Caco-2 (cell line): ENCODE measurements around the gene RAB21. TPM values are rescaled to one million over a fixed set of nuclear protein-coding genes. Genes with fewer than 3 reads are reported as not detected.

Source experiments
- BruUV-seq: library from RNA; stranded (reverse); fragments of 400-500 nt; replicated peaks from 2 replicates; lab custom pipeline; 2021; lab: Mats Ljungman, UMichigan
- CTCF ChIA-PET: fragments of 300-600 bp; sonication (Branson Sonifier 250); formaldehyde crosslinking; loops from one replicate; lab custom pipeline; 2022; ENCODE audit warnings: antibody characterized with exemption; lab: Charles Lee
- POLR2A ChIA-PET: fragments of 300-600 bp; sonication (Branson Sonifier 250); formaldehyde crosslinking; loops from one replicate; lab custom pipeline; 2022; ENCODE audit warnings: antibody characterized with exemption; lab: Charles Lee
- DNase-seq, 2 experiments: peaks; one replicate each; pipeline versions ENCODE4 v3.0.0 to v3.0.0-alpha.2; 2020 to 2022
- H3K27me3 ChIP-seq: replicated peaks from 2 replicates; pipeline ENCODE4 v1.6.0; 2011; ENCODE audit warnings: low read length; ENCODE audit not compliant: control insufficient read depth, insufficient read depth
- H3K36me3 ChIP-seq: 2 replicates; pipeline ENCODE4 v1.5.1; 2011; ENCODE audit warnings: low read length; ENCODE audit not compliant: control insufficient read depth, insufficient read depth
- H3K4me1 ChIP-seq: fragments of 250-450 bp; sonication (Bioruptor Pico); 2 replicates; pipeline ENCODE4 v1.5.1; 2020; ENCODE audit warnings: mild to moderate bottlenecking
- H3K4me3 ChIP-seq: 2 replicates; pipeline ENCODE4 v1.5.1; 2011; ENCODE audit warnings: low read depth, mild to moderate bottlenecking, control low read depth, low read length
- H3K9me3 ChIP-seq: fragments of 250-450 bp; sonication (Bioruptor Pico); 2 replicates; pipeline ENCODE4 v1.5.1; 2020; ENCODE audit warnings: mild to moderate bottlenecking, moderate library complexity
- H3K27ac Mint-ChIP-seq: one replicate; pipeline ENCODE4 v1.8.0; 2022; ENCODE audit warnings: mixed read lengths; ENCODE audit not compliant: unreplicated experiment
- H3K27me3 Mint-ChIP-seq: one replicate; pipeline ENCODE4 v1.8.0; 2022; ENCODE audit warnings: mixed read lengths; ENCODE audit not compliant: insufficient read depth, unreplicated experiment
- H3K36me3 Mint-ChIP-seq: one replicate; pipeline ENCODE4 v1.8.0; 2022; ENCODE audit warnings: mild to moderate bottlenecking, mixed read lengths; ENCODE audit not compliant: insufficient read depth, unreplicated experiment
- H3K4me1 Mint-ChIP-seq: one replicate; pipeline ENCODE4 v1.8.0; 2022; ENCODE audit warnings: low read depth, mixed read lengths; ENCODE audit not compliant: unreplicated experiment
- H3K4me3 Mint-ChIP-seq: one replicate; pipeline ENCODE4 v1.8.0; 2022; ENCODE audit warnings: mild to moderate bottlenecking, moderate library complexity, mixed read lengths; ENCODE audit not compliant: unreplicated experiment
- H3K9me3 Mint-ChIP-seq: one replicate; pipeline ENCODE4 v1.8.0; 2022; ENCODE audit warnings: mixed read lengths; ENCODE audit not compliant: unreplicated experiment
- intact Hi-C: fragments of 100-400 bp; cut with micrococcal nuclease; formaldehyde crosslinking; loops from one replicate; pipeline ENCODE4 v1.10.0; 2022; ENCODE audit not compliant: unreplicated experiment
- total RNA-seq: library from RNA; stranded (reverse); gene quantifications from 2 replicates; pipeline ENCODE4 v1.2.3, GENCODE V29; 2022
- TF ChIP-seq, protein P1 (sequence below), 2 experiments: fragments of 200-600 bp in 1 of 2; IDR thresholded peaks; 1 replicate in 1 of 2; 2 replicates in 1 of 2; pipeline versions ENCODE4 v1.5.1 to v1.8.0; 2011 to 2022; ENCODE audit warnings: antibody characterized with exemption in 1 of 2, control low read depth in 1 of 2, inconsistent platforms in 1 of 2, low read depth in 1 of 2, low read length in 1 of 2, mild to moderate bottlenecking in 1 of 2, moderate library complexity in 1 of 2; ENCODE audit not compliant: insufficient read depth in 1 of 2, severe bottlenecking in 1 of 2, unreplicated experiment in 1 of 2

RAB21 gene
- total RNA-seq, 1 experiment from 2014 or later, result 72.0 TPM

DNA sequence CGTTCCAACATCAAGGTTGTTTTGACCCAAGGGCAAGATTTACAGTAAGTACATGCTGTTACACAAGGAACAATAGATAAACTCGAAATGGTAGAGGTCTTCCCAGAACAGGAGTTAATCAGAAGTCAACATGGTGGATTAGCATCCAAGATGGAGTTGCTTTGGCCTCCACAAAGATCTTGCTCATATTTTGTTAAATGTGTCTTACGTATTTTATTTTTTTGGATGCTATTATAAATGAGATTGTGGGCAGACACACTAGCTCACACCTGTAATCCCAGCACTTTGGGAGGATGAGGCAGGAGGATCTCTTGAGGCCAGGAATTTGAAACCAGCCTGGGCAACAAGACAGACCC, 22.3 kb upstream of the RAB21 start:
- H3K9me3 Mint-ChIP-seq, result no peaks in the 10 kb centered on the region
- Histone ChIP-seq H3K36me3 (no peaks in the 10 kb centered on the region), H3K9me3 (no peaks in the 10 kb centered on the region), H3K4me1 (no peaks in the 10 kb centered on the region), H3K27me3 (no peaks in the 10 kb centered on the region), H3K4me3 (no peak overlapping the region)
- no peak overlapping the region for H3K27ac Mint-ChIP-seq
- no TSS peak for BruUV-seq
- ChIA-PET POLR2A (no interaction called here), CTCF (interaction anchor here (1.1 kb wide), 1 partner anchor 15 kb away, joined by 9 read pairs; no protein-coding TSS in a partner anchor)
- H3K36me3 Mint-ChIP-seq, result no peaks in the 10 kb centered on the region
- DNase-seq, result no peak
- intact Hi-C loops, result no loop called here
- no peak overlapping the region for H3K4me3 Mint-ChIP-seq
- TF ChIP-seq, protein P1, sequence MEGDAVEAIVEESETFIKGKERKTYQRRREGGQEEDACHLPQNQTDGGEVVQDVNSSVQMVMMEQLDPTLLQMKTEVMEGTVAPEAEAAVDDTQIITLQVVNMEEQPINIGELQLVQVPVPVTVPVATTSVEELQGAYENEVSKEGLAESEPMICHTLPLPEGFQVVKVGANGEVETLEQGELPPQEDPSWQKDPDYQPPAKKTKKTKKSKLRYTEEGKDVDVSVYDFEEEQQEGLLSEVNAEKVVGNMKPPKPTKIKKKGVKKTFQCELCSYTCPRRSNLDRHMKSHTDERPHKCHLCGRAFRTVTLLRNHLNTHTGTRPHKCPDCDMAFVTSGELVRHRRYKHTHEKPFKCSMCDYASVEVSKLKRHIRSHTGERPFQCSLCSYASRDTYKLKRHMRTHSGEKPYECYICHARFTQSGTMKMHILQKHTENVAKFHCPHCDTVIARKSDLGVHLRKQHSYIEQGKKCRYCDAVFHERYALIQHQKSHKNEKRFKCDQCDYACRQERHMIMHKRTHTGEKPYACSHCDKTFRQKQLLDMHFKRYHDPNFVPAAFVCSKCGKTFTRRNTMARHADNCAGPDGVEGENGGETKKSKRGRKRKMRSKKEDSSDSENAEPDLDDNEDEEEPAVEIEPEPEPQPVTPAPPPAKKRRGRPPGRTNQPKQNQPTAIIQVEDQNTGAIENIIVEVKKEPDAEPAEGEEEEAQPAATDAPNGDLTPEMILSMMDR (IDR thresholded peaks at IDR 0.05; ENCODE audit: insufficient read depth in 1 of 2, low read depth in 1 of 2, low read length in 1 of 2, severe bottlenecking in 1 of 2, unreplicated experiment in 1 of 2), result no peak
- peaks cover 6% of the 10 kb centered on the region for H3K4me1 Mint-ChIP-seq
- H3K27me3 Mint-ChIP-seq, result no peaks in the 10 kb centered on the region

DNA sequence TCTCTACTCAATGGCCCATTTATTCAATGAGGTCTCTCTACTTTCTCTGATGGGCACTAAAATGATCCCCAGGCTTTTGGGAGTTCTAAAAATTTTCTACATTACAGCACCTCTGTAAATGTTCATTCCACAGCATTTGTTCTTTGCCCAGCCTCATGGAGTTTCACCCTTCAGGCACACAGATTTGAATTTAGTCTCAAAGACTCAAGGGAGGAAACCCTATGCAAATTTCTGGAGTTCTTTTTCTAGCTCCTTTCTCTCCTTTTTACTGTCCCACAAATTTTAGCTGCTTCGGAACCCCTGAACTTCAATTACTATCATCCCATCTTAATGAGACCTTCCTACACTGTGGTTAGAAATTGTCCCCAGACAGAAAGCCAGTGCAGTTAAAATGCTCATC, 17.5 kb upstream of the RAB21 start:
- Histone ChIP-seq H3K4me3 (no peak overlapping the region), H3K27me3 (no peaks in the 10 kb centered on the region), H3K36me3 (no peaks in the 10 kb centered on the region), H3K9me3 (no peaks in the 10 kb centered on the region), H3K4me1 (no peaks in the 10 kb centered on the region)
- CTCF ChIA-PET, result no interaction called here
- Mint-ChIP-seq H3K27ac (no peak overlapping the region), H3K9me3 (no peaks in the 10 kb centered on the region), H3K27me3 (no peaks in the 10 kb centered on the region), H3K4me1 (no peaks in the 10 kb centered on the region), H3K4me3 (no peak overlapping the region), H3K36me3 (no peaks in the 10 kb centered on the region)
- TF ChIP-seq, protein P1 (IDR thresholded peaks at IDR 0.05; ENCODE audit: insufficient read depth in 1 of 2, low read depth in 1 of 2, low read length in 1 of 2, severe bottlenecking in 1 of 2, unreplicated experiment in 1 of 2), result no peak
- DNase-seq, result no peak
- POLR2A ChIA-PET, result no interaction called here
- intact Hi-C loops, result no loop called here
- no TSS peak for BruUV-seq

DNA sequence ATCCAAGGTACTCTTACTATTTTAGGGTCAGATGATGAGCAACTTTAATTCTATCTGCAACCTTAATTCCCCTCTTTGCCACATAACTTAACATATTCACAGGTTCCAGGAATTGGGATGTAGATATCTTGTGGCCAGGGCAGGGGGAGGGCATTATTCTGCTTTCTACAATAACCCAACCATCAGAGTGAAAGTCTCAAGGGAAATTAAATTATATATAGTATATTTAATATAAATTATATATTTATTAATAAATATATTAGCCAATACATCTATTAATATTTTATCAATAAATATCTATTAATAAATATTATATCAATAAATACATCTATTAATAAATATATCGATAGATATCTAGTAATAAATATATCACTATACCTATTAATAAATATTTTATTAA, 11.7 kb upstream of the RAB21 start:
- TF ChIP-seq, protein P1 (IDR thresholded peaks at IDR 0.05; ENCODE audit: insufficient read depth in 1 of 2, low read depth in 1 of 2, low read length in 1 of 2, severe bottlenecking in 1 of 2, unreplicated experiment in 1 of 2), result no peak
- Histone ChIP-seq H3K27me3 (no peaks in the 10 kb centered on the region), H3K4me3 (no peak overlapping the region), H3K36me3 (no peaks in the 10 kb centered on the region), H3K9me3 (no peaks in the 10 kb centered on the region), H3K4me1 (no peaks in the 10 kb centered on the region)
- no TSS peak for BruUV-seq
- Mint-ChIP-seq H3K36me3 (no peaks in the 10 kb centered on the region), H3K27ac (no peak overlapping the region), H3K4me3 (no peak overlapping the region), H3K27me3 (no peaks in the 10 kb centered on the region), H3K4me1 (no peaks in the 10 kb centered on the region), H3K9me3 (no peaks in the 10 kb centered on the region)
- ChIA-PET POLR2A (no interaction called here), CTCF (no interaction called here)
- intact Hi-C loops, result no loop called here
- no peak for DNase-seq
